NOMO-1 (cell line): ENCODE results near the gene EFCAB3.
"Not testable (repeated sequence)": the region's sequence is repeated elsewhere in the genome, so short reads cannot be mapped to it uniquely, and the experiment has no call there.

Source experiments
- DNase-seq, 2 experiments: peaks; one replicate each; lab custom pipeline; 2025; ENCODE audit not compliant: unreplicated experiment in 2 of 2; lab: John Stamatoyannopoulos, UW

Gene EFCAB3

DNA sequence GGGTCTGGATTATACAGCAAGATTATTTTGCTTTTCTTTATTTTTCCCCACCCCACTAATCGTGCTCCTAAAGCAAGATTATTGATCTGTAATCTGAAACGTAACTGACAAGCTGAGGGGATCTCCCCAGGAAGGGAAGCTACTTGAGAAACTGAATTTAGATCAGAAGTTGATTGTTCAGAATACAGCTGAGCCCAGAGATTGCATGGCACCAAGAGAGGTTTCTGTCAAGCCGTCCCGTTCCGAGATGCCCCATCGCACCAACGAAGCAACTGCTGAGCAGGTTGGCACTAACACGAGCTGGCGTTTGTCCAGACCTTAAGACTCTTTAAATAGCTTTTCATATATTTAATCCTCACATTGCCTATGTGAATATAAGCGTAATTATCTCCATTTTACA, 78.1 kb downstream of the EFCAB3 start:
- not testable (repeated sequence) for DNase-seq

DNA sequence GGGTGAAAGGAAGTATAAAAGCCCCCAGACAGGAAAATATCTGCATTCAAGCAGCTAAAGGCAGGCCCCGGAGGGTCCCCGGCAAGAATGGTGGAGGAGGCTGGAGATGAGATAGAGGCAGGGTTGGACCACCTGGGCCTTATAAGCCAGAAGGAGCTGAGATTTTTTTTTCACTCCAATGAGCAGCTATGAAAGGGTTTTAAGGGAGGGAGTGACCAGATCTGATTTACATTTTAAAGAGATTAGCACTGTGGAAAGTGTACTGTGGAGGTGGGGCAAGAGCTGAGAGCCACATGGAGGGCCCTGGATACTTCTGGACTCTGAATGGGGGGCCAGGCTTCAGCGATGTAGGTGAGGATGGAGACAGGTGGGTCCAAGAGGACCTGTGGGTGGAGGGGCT, 84.1 kb downstream of the EFCAB3 start:
- DNase-seq, result not testable (repeated sequence)

DNA sequence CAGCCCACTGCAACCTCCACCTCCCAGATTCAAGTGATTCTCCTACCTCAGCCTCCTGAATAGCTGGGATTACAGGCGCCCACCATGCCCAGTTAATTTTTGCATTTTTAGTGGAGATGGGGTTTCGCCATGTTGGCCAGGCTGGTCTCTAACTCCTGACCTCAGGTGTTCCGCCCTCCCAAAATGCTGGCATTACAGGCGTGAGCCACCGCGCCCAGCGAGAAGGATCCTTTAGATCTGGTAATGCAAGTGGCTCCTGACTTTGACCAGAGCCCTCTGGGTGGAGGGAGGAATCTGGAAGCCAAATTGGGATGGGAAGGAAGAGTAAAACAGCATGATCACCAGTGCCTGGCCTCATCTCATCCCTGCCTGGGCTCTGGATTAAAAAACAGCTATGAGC, 84.9 kb downstream of the EFCAB3 start:
- DNase-seq, result not testable (repeated sequence)
